Liver (tissue), 9 donors: ENCODE data around the gene MCM6. TPM values are rescaled to one million over a fixed set of nuclear protein-coding genes. Genes with fewer than 3 reads are reported as not detected.
"Not testable (repeated sequence)": the region's sequence is repeated elsewhere in the genome, so short reads cannot be mapped to it uniquely, and the experiment has no call there.

ENCODE experiments used
- DNase-seq: peaks from one replicate; pipeline ENCODE4 v3.0.0-alpha.2; 2017; ENCODE audit warnings: low spot score
- H3K27ac ChIP-seq, 2 donors: one replicate each; pipeline ENCODE4 v1.7.0; 2013; ENCODE audit warnings: inconsistent platforms in 2 of 2, low read length in 2 of 2, control low read depth in 1 of 2, low read depth in 1 of 2, mild to moderate bottlenecking in 1 of 2
- H3K27me3 ChIP-seq, 4 donors: one replicate each; pipeline versions ENCODE4 v1.6.1 to v1.7.0; 2013; ENCODE audit warnings: low read length in 3 of 4, inconsistent platforms in 1 of 4, mild to moderate bottlenecking in 1 of 4, moderate library complexity in 1 of 4; ENCODE audit not compliant: control insufficient read depth in 4 of 4, insufficient read depth in 4 of 4
- H3K36me3 ChIP-seq, 4 donors: one replicate each; pipeline versions ENCODE4 v1.6.1 to v1.7.0; 2013; ENCODE audit warnings: low read length in 3 of 4, mild to moderate bottlenecking in 3 of 4, low read depth in 1 of 4, moderate library complexity in 1 of 4; ENCODE audit not compliant: control insufficient read depth in 4 of 4, insufficient read depth in 3 of 4
- H3K4me1 ChIP-seq, 4 donors: one replicate each; pipeline versions ENCODE4 v1.6.1 to v1.7.0; 2013; ENCODE audit warnings: low read length in 3 of 4, mild to moderate bottlenecking in 3 of 4, moderate library complexity in 1 of 4; ENCODE audit not compliant: control insufficient read depth in 4 of 4, insufficient read depth in 4 of 4
- H3K4me3 ChIP-seq, 3 donors: one replicate each; pipeline versions ENCODE4 v1.6.1 to v1.7.0; 2013; ENCODE audit warnings: low read length in 3 of 3, control low read depth in 1 of 3, low read depth in 1 of 3, mild to moderate bottlenecking in 1 of 3
- H3K9ac ChIP-seq, 2 donors: one replicate each; pipeline ENCODE4 v1.7.0; 2013; ENCODE audit warnings: low read length in 2 of 2, mild to moderate bottlenecking in 2 of 2, moderate library complexity in 2 of 2, control low read depth in 1 of 2, low read depth in 1 of 2
- H3K9me3 ChIP-seq, 4 donors: one replicate each; pipeline versions ENCODE4 v1.6.1 to v1.7.0; 2013; ENCODE audit warnings: low read length in 3 of 4; ENCODE audit not compliant: control insufficient read depth in 4 of 4
- FOXA2 ChIP-seq: IDR thresholded peaks from 2 replicates; pipeline ENCODE4 v1.6.1; 2016; ENCODE audit warnings: antibody characterized with exemption
- HNF4A ChIP-seq, 2 donors: conservative IDR thresholded peaks; 2 replicates each; pipeline ENCODE4 v1.6.1; 2016; ENCODE audit warnings: antibody characterized with exemption in 2 of 2, mild to moderate bottlenecking in 2 of 2
- NR2F2 ChIP-seq: IDR thresholded peaks from 2 replicates; pipeline ENCODE4 v1.6.1; 2016; ENCODE audit warnings: antibody characterized with exemption
- RAD21 ChIP-seq, 2 donors: IDR thresholded peaks; 2 replicates each; pipeline ENCODE4 v1.6.1; 2016; ENCODE audit warnings: antibody characterized with exemption in 2 of 2, mild to moderate bottlenecking in 2 of 2
- RXRA ChIP-seq, 2 donors: IDR thresholded peaks; 2 replicates each; pipeline ENCODE4 v1.6.1; 2017 to 2018; ENCODE audit warnings: antibody characterized with exemption in 2 of 2, mild to moderate bottlenecking in 1 of 2
- SP1 ChIP-seq: IDR thresholded peaks from 2 replicates; pipeline ENCODE4 v1.6.1; 2018; ENCODE audit warnings: antibody characterized with exemption, mild to moderate bottlenecking
- TAF1 ChIP-seq: conservative IDR thresholded peaks from 2 replicates; pipeline ENCODE4 v1.6.1; 2016; ENCODE audit warnings: antibody characterized with exemption, mild to moderate bottlenecking
- YY1 ChIP-seq: IDR thresholded peaks from 2 replicates; pipeline ENCODE4 v1.6.1; 2016; ENCODE audit warnings: antibody characterized with exemption, mild to moderate bottlenecking
- WGBS: extraction: QIAGEN DNeasy Blood & Tissue Kit; methylation state at CpG from one replicate; pipeline ENCODE4 v1.1.7; 2013; 5-methylcytosine and 5-hydroxymethylcytosine counted together
- polyA plus RNA-seq, 2 donors: library from polyadenylated mRNA; stranded (reverse) in 1 of 2; unstranded in 1 of 2; fragments of 200-250 nt in 1 of 2; fragments of >200 nt in 1 of 2; fragmentation: Nextera tagmentation in 1 of 2; extraction: Ambion mirVana in 1 of 2; gene quantifications; one replicate each; pipeline versions ENCODE4 v1.2.1 to v1.2.3, GENCODE V29; 2013 to 2015
- total RNA-seq, 2 donors: library from RNA; depleted of rRNA; stranded (reverse); fragments of >200 nt; gene quantifications; one replicate each; pipeline ENCODE4 v1.2.3, GENCODE V29; 2014
- TF ChIP-seq, protein P1 (sequence below): IDR thresholded peaks from 2 replicates; pipeline ENCODE4 v1.6.1; 2016; ENCODE audit warnings: antibody characterized with exemption
- TF ChIP-seq, protein P2 (sequence below): IDR thresholded peaks from 2 replicates; pipeline ENCODE4 v1.6.1; 2016; ENCODE audit warnings: antibody characterized with exemption, mild to moderate bottlenecking
- TF ChIP-seq, protein P3 (sequence below): fragments of 150-350 bp; IDR thresholded peaks from 2 replicates; pipeline ENCODE4 v1.5.1; 2017; ENCODE audit warnings: improper control_type of control experiment, low read depth, low read length; ENCODE audit not compliant: missing input control
- donor health status: healthy.
- donor health status: healthy.
- donor health status: healthy.
- donor health status: healthy.
- donor health status: healthy.

The MCM6 gene
- total and polyA plus RNA-seq, 4 donors, result 1.8 to 35.7 (median 2.8) TPM

DNA sequence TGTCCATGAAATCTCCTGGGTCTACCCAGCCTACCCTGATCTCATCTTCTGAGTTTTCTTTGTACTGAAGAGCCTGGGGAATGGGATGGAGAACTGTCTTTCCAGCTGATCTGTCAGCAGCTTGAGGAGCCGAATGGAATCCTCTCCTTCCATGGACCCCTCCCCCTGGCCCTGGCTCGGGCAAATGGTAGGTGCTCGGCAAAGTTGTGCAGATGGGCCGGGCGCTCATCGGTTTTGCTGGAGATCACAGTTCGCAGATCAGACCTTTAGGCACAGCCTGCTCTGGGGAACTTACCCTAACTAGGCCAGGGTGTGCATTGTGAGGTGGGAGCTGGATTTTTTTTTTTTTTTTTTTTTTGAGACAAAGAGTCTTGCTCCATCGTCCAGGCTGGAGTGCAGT lies 79.6 kb downstream of the MCM6 start:
- no peak for DNase-seq
- Histone ChIP-seq H3K27ac (no peak overlapping the region), H3K9me3 (peaks cover 0 to 5% (median 3%) of the 10 kb centered on the region in 4 donors), H3K4me1 (no peaks in the 10 kb centered on the region), H3K27me3 (no peaks in the 10 kb centered on the region), H3K36me3 (no peaks in the 10 kb centered on the region), H3K4me3 (no peak overlapping the region), H3K9ac (no peak overlapping the region)
- TF ChIP-seq NR2F2 (no peak), SP1 (no peak), FOXA2 (no peak)
- TF ChIP-seq, protein P1, sequence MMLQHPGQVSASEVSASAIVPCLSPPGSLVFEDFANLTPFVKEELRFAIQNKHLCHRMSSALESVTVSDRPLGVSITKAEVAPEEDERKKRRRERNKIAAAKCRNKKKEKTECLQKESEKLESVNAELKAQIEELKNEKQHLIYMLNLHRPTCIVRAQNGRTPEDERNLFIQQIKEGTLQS, result no peak
- TF ChIP-seq, protein P2, sequence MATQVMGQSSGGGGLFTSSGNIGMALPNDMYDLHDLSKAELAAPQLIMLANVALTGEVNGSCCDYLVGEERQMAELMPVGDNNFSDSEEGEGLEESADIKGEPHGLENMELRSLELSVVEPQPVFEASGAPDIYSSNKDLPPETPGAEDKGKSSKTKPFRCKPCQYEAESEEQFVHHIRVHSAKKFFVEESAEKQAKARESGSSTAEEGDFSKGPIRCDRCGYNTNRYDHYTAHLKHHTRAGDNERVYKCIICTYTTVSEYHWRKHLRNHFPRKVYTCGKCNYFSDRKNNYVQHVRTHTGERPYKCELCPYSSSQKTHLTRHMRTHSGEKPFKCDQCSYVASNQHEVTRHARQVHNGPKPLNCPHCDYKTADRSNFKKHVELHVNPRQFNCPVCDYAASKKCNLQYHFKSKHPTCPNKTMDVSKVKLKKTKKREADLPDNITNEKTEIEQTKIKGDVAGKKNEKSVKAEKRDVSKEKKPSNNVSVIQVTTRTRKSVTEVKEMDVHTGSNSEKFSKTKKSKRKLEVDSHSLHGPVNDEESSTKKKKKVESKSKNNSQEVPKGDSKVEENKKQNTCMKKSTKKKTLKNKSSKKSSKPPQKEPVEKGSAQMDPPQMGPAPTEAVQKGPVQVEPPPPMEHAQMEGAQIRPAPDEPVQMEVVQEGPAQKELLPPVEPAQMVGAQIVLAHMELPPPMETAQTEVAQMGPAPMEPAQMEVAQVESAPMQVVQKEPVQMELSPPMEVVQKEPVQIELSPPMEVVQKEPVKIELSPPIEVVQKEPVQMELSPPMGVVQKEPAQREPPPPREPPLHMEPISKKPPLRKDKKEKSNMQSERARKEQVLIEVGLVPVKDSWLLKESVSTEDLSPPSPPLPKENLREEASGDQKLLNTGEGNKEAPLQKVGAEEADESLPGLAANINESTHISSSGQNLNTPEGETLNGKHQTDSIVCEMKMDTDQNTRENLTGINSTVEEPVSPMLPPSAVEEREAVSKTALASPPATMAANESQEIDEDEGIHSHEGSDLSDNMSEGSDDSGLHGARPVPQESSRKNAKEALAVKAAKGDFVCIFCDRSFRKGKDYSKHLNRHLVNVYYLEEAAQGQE, result no peak
- TF ChIP-seq, protein P3, sequence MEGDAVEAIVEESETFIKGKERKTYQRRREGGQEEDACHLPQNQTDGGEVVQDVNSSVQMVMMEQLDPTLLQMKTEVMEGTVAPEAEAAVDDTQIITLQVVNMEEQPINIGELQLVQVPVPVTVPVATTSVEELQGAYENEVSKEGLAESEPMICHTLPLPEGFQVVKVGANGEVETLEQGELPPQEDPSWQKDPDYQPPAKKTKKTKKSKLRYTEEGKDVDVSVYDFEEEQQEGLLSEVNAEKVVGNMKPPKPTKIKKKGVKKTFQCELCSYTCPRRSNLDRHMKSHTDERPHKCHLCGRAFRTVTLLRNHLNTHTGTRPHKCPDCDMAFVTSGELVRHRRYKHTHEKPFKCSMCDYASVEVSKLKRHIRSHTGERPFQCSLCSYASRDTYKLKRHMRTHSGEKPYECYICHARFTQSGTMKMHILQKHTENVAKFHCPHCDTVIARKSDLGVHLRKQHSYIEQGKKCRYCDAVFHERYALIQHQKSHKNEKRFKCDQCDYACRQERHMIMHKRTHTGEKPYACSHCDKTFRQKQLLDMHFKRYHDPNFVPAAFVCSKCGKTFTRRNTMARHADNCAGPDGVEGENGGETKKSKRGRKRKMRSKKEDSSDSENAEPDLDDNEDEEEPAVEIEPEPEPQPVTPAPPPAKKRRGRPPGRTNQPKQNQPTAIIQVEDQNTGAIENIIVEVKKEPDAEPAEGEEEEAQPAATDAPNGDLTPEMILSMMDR, result no peak
- WGBS, result 97% methylated on average over 8 of the region's 8 CpGs

DNA sequence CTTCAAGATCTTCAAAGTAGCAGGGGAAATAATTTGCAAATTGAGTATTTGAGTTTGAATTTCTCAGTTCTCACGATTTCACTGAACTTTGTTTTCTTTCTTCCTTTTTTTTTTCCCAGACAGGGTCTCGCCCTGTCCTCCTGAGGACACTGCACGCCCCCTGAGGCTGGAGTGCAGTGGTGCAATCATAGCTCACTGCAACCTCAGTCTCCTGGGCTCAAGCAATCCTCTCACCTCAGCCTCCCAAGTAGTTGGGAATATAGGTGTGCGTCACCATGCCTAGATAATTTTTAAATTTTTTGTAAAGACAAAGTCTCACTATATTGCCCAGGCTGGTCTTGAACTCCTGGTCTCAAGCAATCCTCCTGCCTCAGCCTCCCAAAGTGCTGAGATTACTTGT lies 80.6 kb downstream of the MCM6 start:
- H3K9ac ChIP-seq, H3K27me3 ChIP-seq, H3K36me3 ChIP-seq, H3K4me1 ChIP-seq, H3K4me3 ChIP-seq, DNase-seq, H3K27ac ChIP-seq, H3K9me3 ChIP-seq: not testable (repeated sequence)
- WGBS, result 85% methylated on average over 4 of the region's 4 CpGs

DNA sequence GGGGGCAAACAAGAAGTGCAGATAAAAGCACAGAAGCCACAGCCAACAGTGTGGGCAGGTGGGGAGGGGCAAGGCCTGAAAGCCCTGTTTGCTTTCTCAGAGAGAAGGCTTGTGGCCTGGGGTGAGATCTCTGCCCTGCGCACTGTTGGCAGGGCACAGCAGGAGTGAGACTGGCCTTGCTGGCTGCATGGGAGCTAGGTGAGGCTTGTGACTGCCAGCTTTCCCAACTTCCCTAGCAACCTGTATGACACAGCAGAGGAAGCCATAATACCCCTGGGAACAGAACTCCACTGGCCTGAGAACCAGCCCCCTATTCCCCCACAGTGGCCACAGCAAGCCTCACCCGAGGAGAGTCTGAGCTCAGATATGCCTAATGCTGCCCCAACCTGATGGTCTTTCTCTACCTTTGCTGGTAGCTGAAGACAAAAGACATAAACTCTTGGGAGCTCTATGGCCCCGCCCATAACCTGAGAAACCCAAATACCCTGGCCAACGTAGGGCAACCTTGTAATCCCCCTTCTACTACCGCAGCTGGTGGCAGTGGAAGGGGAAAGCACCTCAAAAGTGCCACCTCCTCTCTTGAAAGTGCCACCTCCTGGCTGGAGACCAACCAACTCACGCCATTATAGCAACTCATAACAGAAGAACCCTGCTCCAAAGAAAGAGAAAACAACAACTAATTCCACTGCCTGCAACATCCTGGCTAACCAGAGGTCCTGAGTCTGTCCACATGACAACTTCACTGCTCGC lies 83.7 kb downstream of the MCM6 start:
- Histone ChIP-seq H3K9ac (no peak overlapping the region), H3K36me3 (peaks cover 0 to 3% (median 0%) of the 10 kb centered on the region in 4 donors), H3K27me3 (no peaks in the 10 kb centered on the region), H3K27ac (no peak overlapping the region), H3K4me3 (no peak overlapping the region), H3K4me1 (no peaks in the 10 kb centered on the region), H3K9me3 (no peaks in the 10 kb centered on the region)
- TF ChIP-seq RAD21 (IDR thresholded peaks at IDR 0.05) (no peak), YY1 (peak; percentile 34), HNF4A (conservative IDR thresholded peaks at IDR 0.05) (peak in 1 of 2 donors; percentile 32), RXRA (IDR thresholded peaks at IDR 0.05) (peak in 1 of 2 donors; percentile 21), TAF1 (no peak)
- no peak for DNase-seq
- 78% methylated on average over 7 of the region's 7 CpGs for WGBS
